Measurements from ENCODE around the gene DNER.

DNER gene

DNA sequence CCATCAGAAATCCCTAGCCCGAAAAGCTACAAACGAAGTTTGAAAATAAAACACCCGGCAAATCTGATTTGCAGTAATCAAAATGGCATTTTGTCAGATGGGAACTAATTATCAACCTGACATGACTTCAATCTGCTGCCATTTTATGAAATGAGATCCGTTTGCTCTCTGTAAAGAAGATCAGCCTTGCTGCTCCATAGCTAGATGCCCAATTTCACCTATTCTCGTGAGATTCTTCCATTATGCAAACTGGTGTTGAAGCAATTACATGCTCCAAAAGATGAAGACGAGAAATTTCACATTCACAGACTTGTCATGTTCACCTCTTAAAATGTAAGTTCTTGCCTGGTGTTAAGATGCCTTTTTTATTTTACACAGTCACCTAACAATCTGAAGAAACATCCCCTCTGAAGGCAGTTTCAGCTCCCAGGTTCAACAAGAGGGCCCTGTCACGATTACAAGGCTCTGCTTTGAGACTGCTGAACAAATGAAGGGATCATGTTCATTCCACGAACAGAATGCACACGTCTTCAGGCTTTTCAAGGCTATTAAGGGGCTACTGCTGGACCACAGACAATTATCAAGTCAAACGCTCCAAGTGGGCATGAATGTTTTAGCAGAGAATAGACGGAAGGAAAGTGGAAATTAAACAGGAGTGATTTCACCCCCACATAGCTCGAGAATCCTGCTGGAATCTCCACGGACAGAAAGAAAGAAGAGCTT lies 270.6 kb downstream of the DNER start:
- DNase-seq (ENCODE audit: low read depth in 2 of 2): no peak

- DNase-seq (ENCODE audit: low read depth in 2 of 2): no peak
These were observed 271.2 kb downstream of the DNER start for GRCh38 chr2:229443141-229443540.

DNA sequence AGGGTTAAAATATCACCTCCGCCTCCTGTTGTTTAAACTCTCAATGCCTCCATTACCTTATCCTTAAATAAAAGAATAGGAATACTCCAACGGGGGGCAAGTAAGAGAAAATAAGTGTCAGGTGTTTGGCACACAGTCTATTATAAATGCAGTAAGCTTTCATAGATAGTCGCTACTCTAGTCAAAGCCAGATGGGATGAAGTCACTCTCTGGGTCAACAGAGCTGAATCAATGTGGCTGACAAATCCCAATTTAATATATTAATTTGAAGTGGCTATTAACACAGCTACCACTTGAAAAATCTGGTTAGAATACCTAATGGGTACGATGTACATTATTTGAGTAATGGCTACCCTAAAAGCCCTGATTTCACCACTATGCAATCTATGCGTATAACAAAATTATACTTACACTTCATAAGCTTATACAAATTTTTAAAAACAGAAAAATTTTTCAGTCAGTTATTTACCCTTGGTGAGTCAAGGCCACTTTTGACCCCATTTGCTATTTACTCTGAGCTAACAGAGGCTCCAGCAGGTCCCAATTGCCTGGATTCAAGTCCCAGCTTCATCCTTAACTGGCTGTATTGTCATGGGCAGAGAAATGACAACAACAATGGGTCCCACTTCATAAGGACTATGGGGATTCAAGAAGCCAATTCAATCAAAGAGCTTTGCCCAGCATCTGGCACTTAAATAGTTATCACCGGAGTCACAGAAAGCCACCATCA lies 275.8 kb downstream of the DNER start:
- no peak for DNase-seq (ENCODE audit: low read depth in 2 of 2)

- no peak for DNase-seq (ENCODE audit: low read depth in 2 of 2)
These were observed 276.9 kb downstream of the DNER start for GRCh38 chr2:229437467-229437866.

GRCh38 chr2:229434187-229434586 lies 280.2 kb downstream of the DNER start:
- no peak for DNase-seq (ENCODE audit: low read depth in 2 of 2)

DNA sequence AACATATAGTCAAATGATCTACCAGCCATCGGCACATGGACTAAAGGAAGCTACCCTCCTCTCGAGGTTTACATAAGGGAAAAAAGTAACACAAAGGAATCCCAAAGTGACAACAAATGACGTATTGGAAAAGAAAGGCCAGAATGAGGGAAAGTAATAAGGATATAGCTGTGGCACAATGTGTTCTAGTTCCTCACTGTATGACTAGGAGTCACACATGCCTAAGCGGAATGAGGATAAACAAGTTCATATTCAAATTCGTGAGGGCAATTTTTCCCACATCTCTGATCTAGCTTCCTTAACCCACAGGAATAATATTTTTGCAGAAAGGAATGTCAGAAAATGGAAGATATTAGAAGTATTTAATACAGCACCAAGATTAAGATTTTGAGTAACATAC lies 281.0 kb downstream of the DNER start:
- no peak for DNase-seq (ENCODE audit: low read depth in 2 of 2)

- DNase-seq (ENCODE audit: low read depth in 2 of 2): no peak
These were observed 282.9 kb downstream of the DNER start for GRCh38 chr2:229431327-229431954.

DNA sequence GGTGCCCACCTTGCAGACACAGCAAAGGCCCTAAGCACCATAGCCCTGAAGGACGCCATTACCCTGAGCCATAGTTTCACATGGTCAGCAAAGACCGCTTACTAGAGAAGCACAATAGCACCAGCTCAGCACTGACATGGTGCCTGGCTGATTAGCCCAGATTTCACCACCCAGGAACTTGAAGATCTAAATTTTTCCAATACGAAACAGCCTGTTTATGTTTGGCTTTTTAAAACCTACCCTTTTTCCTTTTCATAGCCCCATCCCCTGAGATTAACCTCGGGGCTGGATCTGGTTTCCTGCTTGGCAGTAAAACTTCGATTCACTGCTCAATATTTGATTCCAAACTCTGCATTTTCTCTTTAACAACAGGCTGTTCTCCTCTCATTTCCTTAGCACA lies 284.8 kb downstream of the DNER start:
- no peak for DNase-seq (ENCODE audit: low read depth in 2 of 2)

DNA sequence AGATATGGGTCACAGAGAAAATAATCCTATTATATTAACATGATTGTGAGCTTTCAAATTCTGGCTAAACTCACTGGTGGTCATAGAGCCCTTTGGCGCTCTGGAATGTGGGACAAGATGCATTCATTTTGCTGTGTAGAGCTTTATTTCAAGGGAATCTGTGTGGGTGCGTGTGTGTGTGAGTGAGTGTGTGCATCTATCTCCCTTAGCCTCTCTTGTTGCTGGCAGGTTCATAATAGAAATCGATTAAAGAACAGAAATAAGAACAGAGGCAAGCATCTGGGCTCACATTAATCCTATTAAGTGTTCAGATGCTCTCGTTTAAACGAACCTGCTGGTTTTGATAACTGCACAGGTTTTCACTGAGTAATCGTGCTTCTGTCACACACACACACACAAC lies 287.9 kb downstream of the DNER start:
- no peak for DNase-seq (ENCODE audit: low read depth in 2 of 2)

DNA sequence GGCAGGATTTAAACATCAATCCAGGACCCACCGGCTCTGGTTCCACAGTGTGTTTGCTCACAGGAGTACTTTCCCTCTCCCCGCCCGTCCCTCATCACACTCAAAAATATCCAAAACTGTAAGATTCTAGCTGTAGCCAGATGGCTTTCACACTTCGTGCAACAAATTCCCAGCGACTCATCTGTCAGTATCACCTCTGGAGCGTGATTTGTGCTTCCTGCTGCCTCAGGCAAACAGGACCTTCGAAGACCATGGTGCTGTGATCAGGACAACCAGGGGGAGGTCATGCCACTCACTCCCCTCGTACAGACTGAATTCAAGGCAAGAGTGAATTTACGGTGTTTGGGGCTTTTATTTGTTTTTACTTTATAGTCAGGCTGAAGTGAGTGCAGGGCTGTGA lies 288.8 kb downstream of the DNER start:
- no peak for DNase-seq (ENCODE audit: low read depth in 2 of 2)

DNA sequence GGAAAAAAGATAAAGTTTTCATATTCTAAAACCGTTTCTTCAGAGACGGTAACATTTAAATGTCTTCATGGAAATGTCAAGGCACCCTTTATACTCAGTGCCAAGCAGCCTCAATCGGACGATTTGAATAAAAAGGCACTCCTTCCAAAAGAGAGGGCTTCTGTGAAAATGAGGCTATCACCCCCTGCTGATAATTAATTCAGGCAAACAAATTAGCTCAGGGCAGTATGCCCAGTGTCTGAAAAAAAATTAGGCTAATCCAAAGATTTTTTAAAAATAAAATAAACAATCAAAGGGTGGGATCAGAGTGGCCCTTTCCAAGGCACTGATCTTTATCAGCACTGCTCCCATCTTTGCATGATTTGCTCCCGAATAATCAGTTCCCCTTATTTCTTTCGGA lies 292.3 kb downstream of the DNER start:
- no peak for DNase-seq (ENCODE audit: low read depth in 2 of 2)

- no peak for DNase-seq (ENCODE audit: low read depth in 2 of 2)
These were observed 295.2 kb downstream of the DNER start for GRCh38 chr2:229419158-229419557.

- DNase-seq (ENCODE audit: low read depth in 2 of 2): no peak
These were observed 296.4 kb downstream of the DNER start for GRCh38 chr2:229417916-229418315.

GRCh38 chr2:229417176-229417575 lies 297.2 kb downstream of the DNER start:
- no peak for DNase-seq (ENCODE audit: low read depth in 2 of 2)

GRCh38 chr2:229416116-229416694 lies 298.1 kb downstream of the DNER start:
- DNase-seq (ENCODE audit: low read depth in 2 of 2): no peak

DNA sequence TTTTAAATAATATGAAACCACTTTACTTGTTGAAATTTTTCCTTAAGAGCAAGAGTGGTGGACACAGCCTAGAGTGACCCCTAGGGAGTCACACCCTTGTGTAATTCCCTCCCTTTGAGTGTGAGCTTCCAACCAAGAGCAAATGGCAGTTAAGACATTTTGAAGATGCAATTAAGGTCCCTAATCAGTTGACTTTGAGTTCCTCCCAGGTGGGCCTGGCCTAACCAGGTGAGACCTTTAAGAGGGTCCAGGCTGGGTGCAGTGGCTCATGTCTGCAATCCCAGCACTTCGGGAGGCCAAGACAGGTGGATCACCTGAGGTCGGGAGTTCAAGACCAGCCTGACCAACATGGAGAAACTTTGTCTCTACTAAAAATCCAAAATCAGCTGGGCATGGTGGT lies 299.7 kb downstream of the DNER start:
- no peak for DNase-seq (ENCODE audit: low read depth in 2 of 2)

- DNase-seq (ENCODE audit: low read depth in 2 of 2): no peak
These were observed 301.7 kb downstream of the DNER start for GRCh38 chr2:229412686-229413085.

DNA sequence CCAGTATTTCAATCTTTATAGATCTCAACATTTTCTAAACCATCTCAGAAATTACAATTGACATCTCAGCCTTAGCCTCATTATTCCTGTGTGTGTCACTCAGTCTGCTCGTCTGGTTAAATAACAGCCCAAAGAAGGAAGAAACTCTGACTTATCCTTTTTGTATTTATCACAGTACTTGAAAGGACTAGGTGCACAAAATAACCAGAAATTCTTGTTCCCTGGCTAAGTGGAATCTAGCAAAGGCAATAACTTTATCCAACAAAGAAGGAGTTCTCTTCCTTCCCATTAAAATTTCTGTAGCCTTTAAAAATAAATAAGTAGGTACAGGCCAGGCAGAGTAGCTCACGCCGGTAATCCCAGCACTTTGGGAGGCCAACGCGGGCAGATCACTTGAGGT lies 303.4 kb downstream of the DNER start:
- DNase-seq (ENCODE audit: low read depth in 2 of 2): no peak

- no peak for DNase-seq (ENCODE audit: low read depth in 2 of 2)
These were observed 304.1 kb downstream of the DNER start for GRCh38 chr2:229410264-229410663.

- DNase-seq (ENCODE audit: low read depth in 2 of 2): no peak
These were observed 304.6 kb downstream of the DNER start for GRCh38 chr2:229409751-229410181.

- DNase-seq (ENCODE audit: low read depth in 2 of 2): no peak
These were observed 305.4 kb downstream of the DNER start for GRCh38 chr2:229408962-229409361.

- DNase-seq (ENCODE audit: low read depth in 2 of 2): no peak
These were observed 306.0 kb downstream of the DNER start for GRCh38 chr2:229408356-229408755.

GRCh38 chr2:229407170-229407569 lies 307.2 kb downstream of the DNER start:
- no peak for DNase-seq (ENCODE audit: low read depth in 2 of 2)

All from stimulated activated CD4-positive, alpha-beta T cell treated with anti-CD3 and anti-CD28 coated beads, Interleukin-1b, Interleukin-23, amount 100 ng/mL, for 4 hours (primary cell).